ENCODE measurements around the gene MSRB1. TPM values are rescaled to one million over a fixed set of nuclear protein-coding genes. Genes with fewer than 3 reads are reported as not detected.

Gene MSRB1
- total RNA-seq, 1 donor from 2014 or later, result 28.8 TPM

DNA sequence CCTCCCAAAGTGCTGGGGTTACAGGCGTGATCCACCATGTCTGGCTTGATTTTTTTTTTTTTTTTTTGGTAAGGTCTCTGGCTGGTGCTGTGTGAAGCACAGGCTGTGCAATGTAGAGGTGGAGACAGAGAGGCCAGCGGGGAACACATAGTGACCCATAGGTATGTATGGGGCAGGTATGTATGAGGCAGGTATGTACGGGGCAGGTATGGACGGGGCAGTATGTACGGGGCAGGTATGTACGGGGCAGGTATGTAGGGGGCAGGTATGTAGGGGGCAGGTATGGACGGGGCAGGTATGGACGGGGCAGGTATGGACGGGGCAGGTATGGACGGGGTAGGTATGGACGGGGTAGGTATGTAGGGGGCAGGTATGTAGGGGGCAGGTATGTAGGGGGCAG, 6.5 kb upstream of the MSRB1 start:
- ATAC-seq, result no peak
- no peak overlapping the region for H3K27ac ChIP-seq
- no peaks in the 10 kb centered on the region for H3K9me3 ChIP-seq
- no peaks in the 10 kb centered on the region for H3K27me3 ChIP-seq
- no peaks in the 10 kb centered on the region for H3K4me1 ChIP-seq
- intact Hi-C loops (cut with DNase I), result no loop called here
- H3K36me3 ChIP-seq, result no peaks in the 10 kb centered on the region
- H3K4me3 ChIP-seq, result no peak overlapping the region
- DNase-seq, result no peak
- no peak for TF ChIP-seq CTCF (IDR thresholded peaks at IDR 0.05)

GRCh38 chr16:1947369-1947670, 4.3 kb upstream of the MSRB1 start:
- ATAC-seq (no peak), DNase-seq (no peak)
- H3K9me3 ChIP-seq, result no peaks in the 10 kb centered on the region
- no peak overlapping the region for H3K27ac ChIP-seq
- no peaks in the 10 kb centered on the region for H3K27me3 ChIP-seq
- no peak overlapping the region for H3K4me3 ChIP-seq
- H3K36me3 ChIP-seq, result no peaks in the 10 kb centered on the region
- H3K4me1 ChIP-seq, result peaks cover 3% of the 10 kb centered on the region
- TF ChIP-seq CTCF (IDR thresholded peaks at IDR 0.05), result no peak
- intact Hi-C loops (cut with DNase I), result no loop called here

GRCh38 chr16:1946495-1947368, 3.7 kb upstream of the MSRB1 start:
- no peak for ATAC-seq
- Histone ChIP-seq H3K27me3 (no peaks in the 10 kb centered on the region), H3K27ac (no peak overlapping the region), H3K4me1 (peaks cover 9% of the 10 kb centered on the region), H3K36me3 (no peaks in the 10 kb centered on the region), H3K4me3 (no peak overlapping the region), H3K9me3 (no peaks in the 10 kb centered on the region)
- intact Hi-C loops (cut with DNase I), result no loop called here
- no peak for TF ChIP-seq CTCF (IDR thresholded peaks at IDR 0.05)
- no peak for DNase-seq

DNA sequence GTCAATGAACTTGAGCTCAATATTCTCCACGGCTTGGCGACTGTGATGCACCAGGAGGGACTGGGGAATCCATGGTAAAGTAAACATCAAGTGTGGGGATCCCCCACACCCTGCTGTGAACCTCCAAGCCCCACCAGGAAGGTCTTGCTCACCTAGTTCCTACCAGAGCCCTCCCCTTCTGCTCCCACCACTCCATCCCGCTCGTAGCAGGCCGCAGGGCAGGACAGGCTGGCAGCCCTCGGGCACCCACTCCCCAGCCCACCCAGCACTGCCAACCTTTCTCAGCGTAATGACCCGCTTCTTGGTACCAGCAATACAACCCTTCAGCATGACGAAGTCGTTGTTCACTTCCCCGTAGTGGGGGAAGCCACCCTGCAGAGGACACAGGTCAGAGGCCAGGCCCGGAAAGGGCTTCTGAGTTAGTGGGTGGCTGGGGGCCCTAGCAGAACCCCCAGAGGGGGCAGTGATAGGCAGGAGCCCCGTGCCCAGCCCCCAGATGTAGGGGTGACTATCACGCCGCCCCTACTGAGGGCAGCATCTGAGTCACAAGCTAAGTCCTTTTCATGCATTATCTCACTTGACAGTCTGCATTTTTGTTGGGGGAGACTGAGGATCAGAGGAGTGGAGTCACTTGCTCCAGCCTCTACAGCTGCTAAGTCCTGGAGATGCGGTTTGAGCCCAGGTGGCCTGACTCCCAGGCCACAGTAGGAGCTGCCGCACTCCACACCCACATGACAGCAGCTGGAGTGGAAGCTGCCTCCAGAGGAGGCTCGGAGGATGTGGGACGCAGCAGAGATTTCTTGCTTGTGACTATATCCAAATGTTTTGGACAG, 2.8 kb upstream of the MSRB1 start:
- intact Hi-C loops (cut with DNase I), result no loop called here
- Histone ChIP-seq H3K36me3 (peaks cover 2% of the 10 kb centered on the region), H3K9me3 (no peaks in the 10 kb centered on the region), H3K4me1 (peaks cover 13% of the 10 kb centered on the region), H3K27ac (no peak overlapping the region), H3K4me3 (no peak overlapping the region), H3K27me3 (no peaks in the 10 kb centered on the region)
- DNase-seq (no peak), ATAC-seq (no peak)
- no peak for TF ChIP-seq CTCF (IDR thresholded peaks at IDR 0.05)

GRCh38 chr16:1944612-1945199, 1.7 kb upstream of the MSRB1 start:
- Histone ChIP-seq H3K36me3 (peaks cover 9% of the 10 kb centered on the region), H3K27me3 (no peaks in the 10 kb centered on the region), H3K4me3 (no peak overlapping the region), H3K9me3 (no peaks in the 10 kb centered on the region), H3K4me1 (peaks cover 13% of the 10 kb centered on the region), H3K27ac (no peak overlapping the region)
- TF ChIP-seq CTCF (IDR thresholded peaks at IDR 0.05), result no peak
- ATAC-seq (no peak), DNase-seq (no peak)
- intact Hi-C loops (cut with DNase I), result no loop called here
